Peyer's patch (tissue), 4 donors: ENCODE measurements around the gene HOATZ. TPM values are rescaled to one million over a fixed set of nuclear protein-coding genes. Genes with fewer than 3 reads are reported as not detected.

Source experiments
- DNase-seq, 3 donors: peaks; one replicate each; pipeline ENCODE4 v3.0.0-alpha.2; 2017 to 2019
- H3K27ac ChIP-seq, 4 donors: fragments of 200-600 bp; sonication (generic); one replicate each; pipeline ENCODE4 v1.5.1; 2016 to 2019
- H3K27me3 ChIP-seq, 2 donors: fragments of 200-600 bp; sonication (generic); one replicate each; pipeline ENCODE4 v1.5.1; 2019
- H3K36me3 ChIP-seq, 3 donors: fragments of 200-600 bp; sonication (generic); one replicate each; pipeline ENCODE4 v1.5.1; 2016 to 2019
- H3K4me1 ChIP-seq, 4 donors: fragments of 200-600 bp; sonication (generic); one replicate each; pipeline ENCODE4 v1.5.1; 2016 to 2019
- H3K4me3 ChIP-seq, 4 donors: fragments of 200-600 bp; sonication (generic); 1 replicate in 3 of 4; 2 replicates in 1 of 4; pipeline ENCODE4 v1.5.1; 2016 to 2019; ENCODE audit warnings: mild to moderate bottlenecking in 1 of 4
- H3K9me3 ChIP-seq, 4 donors: fragments of 200-600 bp; sonication (generic); one replicate each; pipeline ENCODE4 v1.5.1; 2016 to 2019; ENCODE audit warnings: mild to moderate bottlenecking in 1 of 4
- CTCF ChIP-seq, 6 experiments: fragments of 450-650 bp in 4 of 6; fragments of 200-600 bp in 2 of 6; sonication (generic) in 1 of 6; IDR thresholded peaks; one replicate each; pipeline ENCODE4 v1.5.1; 2017 to 2019; ENCODE audit warnings: antibody characterized with exemption in 6 of 6, mild to moderate bottlenecking in 3 of 6, moderate library complexity in 1 of 6
- POLR2A ChIP-seq, 2 donors: fragments of 450-650 bp; IDR thresholded peaks; one replicate each; pipeline ENCODE4 v1.5.1; 2017; ENCODE audit warnings: antibody characterized with exemption in 2 of 2, mild to moderate bottlenecking in 2 of 2, moderate library complexity in 2 of 2
- total RNA-seq, 4 donors: library from RNA; depleted of rRNA; stranded (reverse); fragments of >200 nt; gene quantifications; one replicate each; pipeline ENCODE4 v1.1.0, GENCODE V29; 2016

The HOATZ gene
- total RNA-seq, 4 donors from 2014 or later = not detected

GRCh38 chr11:111521135-111521534 is 6.6 kb downstream of the HOATZ start:
- Histone ChIP-seq H3K36me3 (no peaks in the 10 kb centered on the region), H3K27me3 (no peaks in the 10 kb centered on the region), H3K4me1 (no peaks in the 10 kb centered on the region), H3K4me3 (no peak overlapping the region), H3K9me3 (no peaks in the 10 kb centered on the region), H3K27ac (no peak overlapping the region)
- no peak for DNase-seq
- TF ChIP-seq CTCF (IDR thresholded peaks at IDR 0.05) (no peak), POLR2A (IDR thresholded peaks at IDR 0.05) (no peak)

GRCh38 chr11:111522426-111522825 is 7.8 kb downstream of the HOATZ start:
- Histone ChIP-seq H3K9me3 (no peaks in the 10 kb centered on the region), H3K36me3 (no peaks in the 10 kb centered on the region), H3K27ac (no peak overlapping the region), H3K4me1 (no peaks in the 10 kb centered on the region), H3K4me3 (no peak overlapping the region), H3K27me3 (no peaks in the 10 kb centered on the region)
- TF ChIP-seq POLR2A (IDR thresholded peaks at IDR 0.05) = no peak
- TF ChIP-seq CTCF (IDR thresholded peaks at IDR 0.05) = no peak
- DNase-seq = no peak

GRCh38 chr11:111523343-111523742 is 8.8 kb downstream of the HOATZ start:
- DNase-seq = no peak
- H3K27ac ChIP-seq = no peak overlapping the region
- H3K4me3 ChIP-seq = no peak overlapping the region
- no peaks in the 10 kb centered on the region for H3K9me3 ChIP-seq
- H3K4me1 ChIP-seq = no peaks in the 10 kb centered on the region
- no peaks in the 10 kb centered on the region for H3K36me3 ChIP-seq
- TF ChIP-seq POLR2A (IDR thresholded peaks at IDR 0.05) (no peak), CTCF (IDR thresholded peaks at IDR 0.05) (no peak)
- no peaks in the 10 kb centered on the region for H3K27me3 ChIP-seq

GRCh38 chr11:111524056-111524455 is 9.5 kb downstream of the HOATZ start:
- no peak for DNase-seq
- Histone ChIP-seq H3K36me3 (no peaks in the 10 kb centered on the region), H3K27me3 (no peaks in the 10 kb centered on the region)

GRCh38 chr11:111525456-111525855 is 10.9 kb downstream of the HOATZ start:
- Histone ChIP-seq H3K4me3 (no peak overlapping the region), H3K9me3 (no peaks in the 10 kb centered on the region), H3K36me3 (no peaks in the 10 kb centered on the region), H3K4me1 (no peaks in the 10 kb centered on the region), H3K27ac (no peak overlapping the region), H3K27me3 (no peaks in the 10 kb centered on the region)
- DNase-seq = no peak
- no peak for TF ChIP-seq POLR2A (IDR thresholded peaks at IDR 0.05)
- no peak for TF ChIP-seq CTCF (IDR thresholded peaks at IDR 0.05)

More at GRCh38 chr11:111524056-111524455, 9.5 kb downstream of the HOATZ start:
- Histone ChIP-seq H3K4me1 (no peaks in the 10 kb centered on the region), H3K9me3 (no peaks in the 10 kb centered on the region), H3K4me3 (no peak overlapping the region), H3K27ac (no peak overlapping the region)
- TF ChIP-seq POLR2A (IDR thresholded peaks at IDR 0.05) (no peak), CTCF (IDR thresholded peaks at IDR 0.05) (no peak)

- no peak for DNase-seq
- no peak for TF ChIP-seq CTCF (IDR thresholded peaks at IDR 0.05)
- no peak for TF ChIP-seq POLR2A (IDR thresholded peaks at IDR 0.05)
- no peaks in the 10 kb centered on the region for H3K27me3 ChIP-seq
- H3K27ac ChIP-seq = no peak overlapping the region
- no peaks in the 10 kb centered on the region for H3K9me3 ChIP-seq
- H3K4me3 ChIP-seq = no peak overlapping the region
- H3K4me1 ChIP-seq = no peaks in the 10 kb centered on the region
- no peaks in the 10 kb centered on the region for H3K36me3 ChIP-seq
These were observed 11.9 kb downstream of the HOATZ start for GRCh38 chr11:111526501-111526900.
